ENCODE data around the gene NELL1.

DNA sequence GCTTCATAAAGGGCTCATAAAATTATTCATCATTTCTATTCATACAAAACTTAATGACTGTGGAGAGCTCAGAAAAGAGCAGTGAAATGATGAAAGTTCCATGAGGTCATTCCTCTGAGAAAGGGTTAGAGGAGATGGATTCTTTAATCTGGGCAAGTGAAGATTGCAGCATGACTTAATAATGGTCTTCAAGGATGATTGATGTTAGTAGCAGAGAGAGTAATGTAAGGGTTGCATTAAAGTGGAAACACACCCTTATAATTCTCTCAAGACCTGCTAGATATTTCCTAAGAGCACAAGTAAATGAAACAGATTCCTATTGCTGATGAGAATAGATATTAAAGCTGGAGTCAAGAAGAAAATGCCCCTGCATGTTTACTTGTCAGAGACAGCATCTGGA is 811.9 kb downstream of the NELL1 start:
- TF ChIP-seq, protein P1, sequence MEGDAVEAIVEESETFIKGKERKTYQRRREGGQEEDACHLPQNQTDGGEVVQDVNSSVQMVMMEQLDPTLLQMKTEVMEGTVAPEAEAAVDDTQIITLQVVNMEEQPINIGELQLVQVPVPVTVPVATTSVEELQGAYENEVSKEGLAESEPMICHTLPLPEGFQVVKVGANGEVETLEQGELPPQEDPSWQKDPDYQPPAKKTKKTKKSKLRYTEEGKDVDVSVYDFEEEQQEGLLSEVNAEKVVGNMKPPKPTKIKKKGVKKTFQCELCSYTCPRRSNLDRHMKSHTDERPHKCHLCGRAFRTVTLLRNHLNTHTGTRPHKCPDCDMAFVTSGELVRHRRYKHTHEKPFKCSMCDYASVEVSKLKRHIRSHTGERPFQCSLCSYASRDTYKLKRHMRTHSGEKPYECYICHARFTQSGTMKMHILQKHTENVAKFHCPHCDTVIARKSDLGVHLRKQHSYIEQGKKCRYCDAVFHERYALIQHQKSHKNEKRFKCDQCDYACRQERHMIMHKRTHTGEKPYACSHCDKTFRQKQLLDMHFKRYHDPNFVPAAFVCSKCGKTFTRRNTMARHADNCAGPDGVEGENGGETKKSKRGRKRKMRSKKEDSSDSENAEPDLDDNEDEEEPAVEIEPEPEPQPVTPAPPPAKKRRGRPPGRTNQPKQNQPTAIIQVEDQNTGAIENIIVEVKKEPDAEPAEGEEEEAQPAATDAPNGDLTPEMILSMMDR (IDR thresholded peaks at IDR 0.05) = no peak
- no peak for TF ChIP-seq POLR2A (IDR thresholded peaks at IDR 0.05)
